Activated CD8-positive, alpha-beta memory T cell treated with anti-CD3 and anti-CD28 coated beads, Interleukin-2, amount 50 U/mL, for 1 hour (primary cell): ENCODE measurements around the gene SMIM38.
"Not testable (repeated sequence)": the region's sequence is repeated elsewhere in the genome, so short reads cannot be mapped to it uniquely, and the experiment has no call there.

Source experiments
- DNase-seq: peaks from one replicate; pipeline ENCODE4 v3.0.0-alpha.2; 2020; ENCODE audit errors: extremely low read depth

SMIM38 gene

GRCh38 chr11:69140161-69140560, 15.6 kb upstream of the SMIM38 start:
- not testable (repeated sequence) for DNase-seq

DNA sequence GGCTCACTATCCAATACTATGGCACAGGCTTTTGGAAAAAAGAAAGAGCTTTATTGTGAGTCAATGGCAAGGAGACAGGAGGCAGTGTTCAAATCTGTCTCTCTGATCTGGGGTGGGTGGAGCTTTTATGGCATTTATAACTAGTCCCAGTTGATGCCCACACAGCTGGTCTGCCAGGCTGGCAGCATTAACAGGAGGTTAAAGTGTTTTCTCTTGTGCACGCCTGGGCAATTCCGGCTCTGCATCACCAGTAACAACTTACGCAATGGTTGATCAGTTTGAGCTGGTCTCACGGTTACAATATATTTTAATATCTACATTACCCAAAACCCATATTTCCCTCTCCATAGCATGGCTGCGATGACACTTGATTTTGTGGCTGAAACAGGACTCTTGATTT, 15.1 kb upstream of the SMIM38 start:
- no peak for DNase-seq

DNA sequence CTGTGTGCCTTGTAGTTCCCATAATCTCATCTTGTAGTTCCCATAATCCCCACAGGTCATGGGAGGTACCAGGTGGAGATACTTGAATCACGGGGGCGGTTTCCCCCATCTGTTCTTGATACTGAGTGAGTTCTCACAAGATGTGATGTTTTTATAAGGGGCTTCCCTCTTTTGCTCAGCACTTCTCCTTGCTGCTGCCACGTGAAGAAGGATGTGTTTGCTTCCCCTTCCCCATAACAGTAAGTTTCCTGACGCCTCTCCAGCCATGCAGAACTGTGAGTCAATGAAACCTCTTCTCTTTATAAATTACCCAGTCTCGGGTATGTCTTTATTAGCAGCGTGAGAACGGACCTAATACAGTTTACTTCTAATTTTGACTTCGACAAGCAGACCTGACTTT, 14.0 kb upstream of the SMIM38 start:
- no peak for DNase-seq

GRCh38 chr11:69142895-69143294, 12.8 kb upstream of the SMIM38 start:
- no peak for DNase-seq

DNA sequence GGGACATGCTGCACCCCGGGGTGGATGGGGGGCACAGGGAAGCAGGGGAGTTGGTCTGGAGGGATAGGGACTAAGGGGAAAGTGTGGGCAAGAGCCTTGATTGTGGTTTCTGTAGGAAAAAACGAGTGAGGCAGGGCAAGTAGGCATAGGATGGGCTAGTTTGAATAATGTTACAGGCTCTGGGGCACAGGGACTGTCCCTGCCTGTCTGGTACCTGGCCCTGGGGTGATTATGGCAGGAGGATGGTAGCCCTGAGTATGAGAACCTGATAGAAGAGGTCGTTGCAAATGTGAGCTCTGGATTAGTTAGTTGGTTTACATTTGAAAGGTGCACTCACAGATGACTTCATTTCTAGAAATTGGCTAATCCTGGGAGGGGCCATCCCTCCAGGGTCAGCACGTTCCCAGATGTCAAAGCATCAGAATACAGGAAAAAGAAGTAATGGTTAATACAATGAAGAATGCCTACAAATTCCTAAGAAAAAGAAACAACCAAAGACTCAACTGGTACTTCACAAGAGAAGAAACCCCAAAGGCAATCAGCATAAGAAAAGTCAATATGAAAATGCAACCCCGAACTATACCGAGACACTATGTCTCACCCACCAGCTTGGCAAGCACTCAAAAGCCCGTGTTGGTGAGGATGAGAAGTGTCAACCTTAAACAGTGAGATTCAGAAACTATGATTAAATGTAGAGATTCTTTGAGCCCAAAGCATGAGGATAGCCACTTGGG, 11.3 kb upstream of the SMIM38 start:
- no peak for DNase-seq

GRCh38 chr11:69145050-69145380, 10.7 kb upstream of the SMIM38 start:
- DNase-seq = no peak

DNA sequence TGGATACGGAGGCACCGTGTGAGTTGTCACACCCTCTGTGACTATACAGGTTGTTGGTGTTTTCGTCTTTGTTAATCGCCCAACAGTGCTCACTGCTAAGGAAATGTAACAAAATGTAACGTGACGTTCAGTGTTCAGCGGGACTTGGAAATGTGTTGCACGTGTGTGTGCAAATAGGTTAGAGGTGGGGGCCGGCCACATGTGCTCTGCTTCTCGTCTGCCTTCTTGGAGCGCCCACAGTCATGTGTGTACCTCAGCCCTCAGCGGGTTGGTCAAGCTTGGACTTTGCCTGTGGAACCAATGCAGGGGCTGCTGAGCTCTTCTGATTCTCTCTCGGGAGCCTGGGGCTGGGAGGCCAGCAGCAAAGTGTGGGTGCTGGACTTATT, 7.4 kb upstream of the SMIM38 start:
- no peak for DNase-seq

GRCh38 chr11:69148806-69149205, 6.9 kb upstream of the SMIM38 start:
- DNase-seq = no peak

DNA sequence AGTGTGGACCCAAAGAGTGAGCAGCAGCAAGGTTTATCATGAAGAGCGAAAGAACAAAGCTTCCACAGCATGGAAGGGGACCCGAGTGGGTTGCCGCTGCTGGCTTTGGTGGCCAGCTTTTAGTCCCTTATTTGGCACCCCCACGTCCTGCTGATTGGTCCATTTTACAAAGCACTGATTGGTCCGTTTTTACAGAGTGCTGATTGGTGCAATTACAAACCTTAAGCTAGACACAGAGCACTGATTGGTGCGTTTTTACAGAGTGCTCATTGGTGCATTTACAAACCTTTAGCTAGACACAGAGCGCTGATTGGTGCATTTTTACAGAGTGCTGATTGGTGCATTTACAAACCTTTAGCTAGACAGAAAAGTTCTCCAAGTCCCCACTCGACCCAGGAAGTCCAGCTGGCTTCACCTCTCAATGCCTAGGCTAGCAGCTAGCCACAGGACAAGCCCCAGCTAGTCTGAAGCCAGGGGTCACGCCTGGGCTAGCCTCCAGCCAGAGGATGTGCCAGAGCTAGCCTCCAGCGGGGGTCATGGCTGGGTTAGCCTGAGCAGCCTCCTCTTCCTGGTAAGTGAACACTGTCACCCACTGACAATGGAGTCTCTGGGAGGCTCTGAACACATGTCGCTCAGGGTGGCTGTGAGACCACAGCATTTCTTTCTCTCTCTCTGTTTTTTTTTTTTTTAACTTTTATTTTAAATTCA, 6.2 kb upstream of the SMIM38 start:
- not testable (repeated sequence) for DNase-seq

- no peak for DNase-seq
Observed at GRCh38 chr11:69150175-69150574, 5.6 kb upstream of the SMIM38 start.

- no peak for DNase-seq
Observed at GRCh38 chr11:69151836-69152235, 3.9 kb upstream of the SMIM38 start.

GRCh38 chr11:69152733-69153421, 2.9 kb upstream of the SMIM38 start:
- DNase-seq = no peak

GRCh38 chr11:69153661-69154060, 2.1 kb upstream of the SMIM38 start:
- no peak for DNase-seq

DNA sequence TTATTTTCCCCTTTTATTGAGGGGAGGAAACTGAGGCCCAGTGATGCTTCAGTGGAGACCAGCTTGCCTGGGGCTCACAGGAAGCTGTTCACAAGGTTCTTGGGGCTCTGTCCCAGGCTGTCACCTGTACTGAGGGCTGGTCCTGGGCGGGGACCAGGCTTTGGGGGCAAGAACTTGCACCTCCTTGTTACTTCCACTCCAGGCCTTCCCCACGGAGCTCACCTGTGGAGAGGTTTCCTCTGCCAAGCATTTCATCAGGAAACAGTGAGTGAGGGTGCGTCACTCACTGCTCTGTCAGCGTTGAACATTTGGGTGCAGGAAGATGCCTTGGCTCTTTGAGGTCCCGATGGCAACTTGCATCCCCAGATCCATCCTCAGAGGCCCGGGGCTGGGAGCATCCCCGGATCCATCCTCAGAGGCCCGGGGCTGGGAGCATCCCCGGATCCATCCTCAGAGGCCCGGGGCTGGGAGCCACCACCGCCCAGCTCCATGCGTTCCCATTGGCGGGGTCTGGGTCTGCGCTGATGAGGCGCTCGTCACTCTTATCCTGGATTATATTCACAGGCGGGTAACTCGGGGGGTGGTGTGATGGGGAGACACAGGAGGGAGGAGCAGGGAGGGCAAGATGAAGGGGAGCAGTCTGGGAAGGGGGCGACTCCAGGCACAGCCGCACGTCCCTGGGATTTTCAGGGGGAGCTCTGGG, 1.4 kb upstream of the SMIM38 start:
- no peak for DNase-seq

- DNase-seq = no peak
Observed at GRCh38 chr11:69154938-69155301, 815 bp upstream of the SMIM38 start.

DNA sequence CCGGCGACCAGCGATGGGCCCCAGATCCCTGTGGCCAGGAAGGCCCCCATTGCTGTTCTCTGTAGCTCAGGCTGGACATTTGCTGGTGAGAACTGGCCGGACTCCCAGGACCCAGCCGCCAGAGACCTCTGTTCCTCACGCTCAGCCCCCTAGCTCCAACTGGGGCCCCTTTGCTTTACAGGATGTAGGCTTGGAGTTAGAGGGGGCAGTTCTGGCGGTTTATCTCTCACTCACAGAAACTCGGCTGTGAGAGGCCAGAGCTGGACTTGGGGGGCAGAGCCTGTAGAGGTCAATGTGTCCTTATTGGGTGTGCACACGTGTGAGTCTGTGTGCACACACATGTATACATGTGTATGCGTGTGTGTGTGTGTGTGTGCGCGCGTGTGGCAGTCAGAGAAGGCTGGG, 502 bp downstream of the SMIM38 start:
- no peak for DNase-seq

DNA sequence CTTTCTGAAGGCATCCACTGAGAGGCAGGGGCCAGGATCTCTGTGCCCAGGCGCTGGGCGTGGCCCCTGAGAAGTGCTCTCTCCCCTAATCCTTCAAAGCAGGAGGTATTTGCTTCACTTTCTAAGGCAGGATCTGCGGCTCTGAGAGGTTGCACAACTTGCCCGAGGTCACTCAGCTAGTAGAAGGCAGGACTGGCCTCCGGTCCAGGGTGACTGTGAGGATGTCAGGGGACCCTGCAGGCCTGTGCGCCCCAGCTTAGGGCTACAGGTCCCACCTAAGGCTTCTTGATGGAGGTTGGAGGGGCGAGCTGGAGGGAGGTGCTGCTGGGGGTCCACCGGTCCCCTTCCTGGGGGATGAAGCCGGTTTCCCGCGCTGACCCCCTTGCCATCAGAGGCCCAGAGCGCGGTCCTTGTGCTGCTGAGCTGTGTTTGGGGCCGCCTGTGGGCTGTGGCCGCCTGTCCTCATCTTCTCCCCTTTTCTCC, 979 bp downstream of the SMIM38 start:
- no peak for DNase-seq

DNA sequence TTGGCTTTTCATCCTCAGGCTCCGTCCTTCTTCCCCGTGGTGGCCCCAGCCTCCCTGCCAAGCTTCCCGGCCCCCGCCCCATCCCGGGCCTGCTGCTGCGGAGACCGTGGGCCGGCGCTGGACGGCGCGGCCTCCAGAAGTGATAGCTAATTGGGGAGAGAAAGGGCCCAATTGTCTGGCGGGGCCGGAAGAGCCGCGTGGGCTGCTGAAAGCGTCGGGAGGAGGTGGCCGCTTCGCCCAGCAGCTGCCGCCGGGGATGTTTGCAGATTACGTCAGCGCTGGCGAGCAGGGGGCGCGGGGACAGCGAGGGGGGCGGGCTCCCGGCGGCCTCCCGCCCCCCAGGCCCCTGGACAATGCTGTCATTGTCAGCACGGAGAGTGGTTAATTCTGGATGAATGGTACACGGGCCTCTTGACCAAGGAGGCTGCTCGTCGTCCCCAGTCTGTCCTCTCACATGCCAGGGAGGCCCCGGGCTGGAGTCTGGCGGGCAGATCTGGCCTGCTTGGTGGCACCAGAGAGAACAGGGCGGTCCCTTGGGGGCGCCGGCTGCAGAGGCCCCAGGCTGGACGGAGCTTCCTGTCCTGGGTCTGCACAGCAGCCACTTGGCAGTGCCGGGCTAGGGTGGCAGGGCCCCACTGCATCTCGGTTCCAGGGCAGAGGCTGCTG, 1.6 kb downstream of the SMIM38 start:
- no peak for DNase-seq

GRCh38 chr11:69157822-69158231, 2.1 kb downstream of the SMIM38 start:
- no peak for DNase-seq

DNA sequence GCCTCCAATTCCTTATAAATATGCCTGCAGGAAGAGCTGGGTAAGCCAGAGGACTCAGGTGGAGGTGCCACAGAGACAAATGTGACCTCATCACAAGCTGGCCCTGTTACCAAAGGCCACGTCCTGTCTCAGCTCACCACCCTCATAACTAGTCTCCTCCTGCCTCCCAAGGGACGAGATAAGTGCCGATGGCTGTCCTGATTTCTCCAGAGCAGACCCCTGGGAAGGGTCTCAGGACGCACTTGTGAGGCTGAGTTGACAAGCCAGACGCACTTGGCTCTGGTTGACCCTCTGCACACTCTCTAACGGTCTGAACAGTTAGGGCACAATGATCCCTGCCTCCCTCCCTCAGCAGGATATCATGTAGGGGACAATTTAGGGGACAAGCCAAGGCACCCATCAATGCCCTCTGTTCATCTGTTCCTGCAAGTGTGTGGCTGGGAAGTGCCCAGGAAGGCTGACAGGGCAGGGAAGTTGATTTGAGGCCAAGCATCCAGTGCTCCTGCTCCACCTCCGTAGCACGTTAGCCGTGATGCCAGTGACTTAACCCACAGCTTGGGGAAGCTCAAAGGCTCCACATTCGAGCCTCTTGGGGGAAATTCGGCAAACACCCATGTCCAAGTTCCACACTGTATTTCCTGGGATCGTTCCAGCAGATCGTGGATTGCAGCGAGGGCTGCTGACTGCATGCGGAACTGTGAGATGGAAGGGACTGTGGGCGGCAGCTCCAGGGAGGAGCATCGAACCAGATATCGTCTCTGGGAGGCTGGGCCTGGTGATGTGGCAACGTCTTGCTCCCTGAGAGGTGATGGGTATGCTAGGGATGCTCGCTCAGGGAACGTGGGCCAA, 2.8 kb downstream of the SMIM38 start:
- no peak for DNase-seq
